Uterus (tissue), 2 donors: Measurements from ENCODE around the gene RBM14.

Experiments
- POLR2A ChIP-seq, 2 donors: fragments of 450-650 bp; IDR thresholded peaks; one replicate each; pipeline ENCODE4 v1.6.1; 2016; ENCODE audit warnings: antibody characterized with exemption in 2 of 2, mild to moderate bottlenecking in 1 of 2, moderate library complexity in 1 of 2
- TF ChIP-seq, protein P1 (sequence below), 4 experiments: fragments of 200-600 bp in 2 of 4; fragments of 450-650 bp in 2 of 4; sonication (generic) in 2 of 4; IDR thresholded peaks; one replicate each; pipeline ENCODE4 v1.5.1; 2016 to 2019; ENCODE audit warnings: antibody characterized with exemption in 4 of 4, mild to moderate bottlenecking in 2 of 4, moderate library complexity in 1 of 4

DNA sequence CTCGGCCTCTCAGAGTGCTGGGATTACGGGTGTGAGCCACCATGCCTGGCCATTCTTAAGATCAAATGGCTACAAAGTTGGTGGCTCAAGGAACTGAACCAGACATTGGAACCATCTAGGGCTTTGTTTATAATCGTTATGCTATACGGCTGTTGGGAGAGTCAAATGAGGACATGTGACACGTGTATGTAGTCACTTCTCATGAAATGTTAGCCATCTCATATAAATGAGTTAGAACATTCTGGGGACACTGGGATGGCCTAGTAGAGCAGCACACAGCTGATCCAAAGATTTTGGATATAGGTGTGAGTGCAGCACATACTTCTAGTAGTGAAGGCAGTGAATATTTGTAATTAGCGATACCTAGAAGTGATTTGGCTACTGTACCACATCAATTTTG lies 15.5 kb downstream of the RBM14 start:
- TF ChIP-seq, protein P1, sequence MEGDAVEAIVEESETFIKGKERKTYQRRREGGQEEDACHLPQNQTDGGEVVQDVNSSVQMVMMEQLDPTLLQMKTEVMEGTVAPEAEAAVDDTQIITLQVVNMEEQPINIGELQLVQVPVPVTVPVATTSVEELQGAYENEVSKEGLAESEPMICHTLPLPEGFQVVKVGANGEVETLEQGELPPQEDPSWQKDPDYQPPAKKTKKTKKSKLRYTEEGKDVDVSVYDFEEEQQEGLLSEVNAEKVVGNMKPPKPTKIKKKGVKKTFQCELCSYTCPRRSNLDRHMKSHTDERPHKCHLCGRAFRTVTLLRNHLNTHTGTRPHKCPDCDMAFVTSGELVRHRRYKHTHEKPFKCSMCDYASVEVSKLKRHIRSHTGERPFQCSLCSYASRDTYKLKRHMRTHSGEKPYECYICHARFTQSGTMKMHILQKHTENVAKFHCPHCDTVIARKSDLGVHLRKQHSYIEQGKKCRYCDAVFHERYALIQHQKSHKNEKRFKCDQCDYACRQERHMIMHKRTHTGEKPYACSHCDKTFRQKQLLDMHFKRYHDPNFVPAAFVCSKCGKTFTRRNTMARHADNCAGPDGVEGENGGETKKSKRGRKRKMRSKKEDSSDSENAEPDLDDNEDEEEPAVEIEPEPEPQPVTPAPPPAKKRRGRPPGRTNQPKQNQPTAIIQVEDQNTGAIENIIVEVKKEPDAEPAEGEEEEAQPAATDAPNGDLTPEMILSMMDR (IDR thresholded peaks at IDR 0.05) = no peak
- TF ChIP-seq POLR2A (IDR thresholded peaks at IDR 0.05) = no peak
